OCI-LY7 (cell line): Measurements from ENCODE around the gene GRID2. TPM values are rescaled to one million over a fixed set of nuclear protein-coding genes. Genes with fewer than 3 reads are reported as not detected.

ENCODE experiments used
- BruUV-seq: library from RNA; stranded (reverse); fragments of 400-500 nt; replicated peaks from 2 replicates; lab custom pipeline; 2021; lab: Mats Ljungman, UMichigan
- CTCF ChIA-PET: fragments of 300-600 bp; sonication (Branson Sonifier 250); formaldehyde crosslinking; loops from one replicate; lab custom pipeline; 2022; ENCODE audit warnings: antibody characterized with exemption; ENCODE audit not compliant: unreplicated experiment; lab: Charles Lee
- POLR2A ChIA-PET: fragments of 300-600 bp; sonication (Branson Sonifier 250); formaldehyde crosslinking; loops from one replicate; lab custom pipeline; 2022; ENCODE audit warnings: antibody characterized with exemption; lab: Charles Lee
- DNase-seq: peaks from one replicate; pipeline ENCODE4 v3.0.0-alpha.2; 2015; ENCODE audit warnings: low spot score
- H2AFZ ChIP-seq: fragments of 200-600 bp; sonication (generic), shearing (Covaris generic); 2 replicates; pipeline ENCODE4 v1.6.1; 2014; ENCODE audit warnings: mild to moderate bottlenecking, antibody characterized with exemption, low read length, moderate library complexity
- H3K27ac ChIP-seq: fragments of 200-600 bp; sonication (generic); 2 replicates; pipeline ENCODE4 v1.5.1; 2014; ENCODE audit warnings: mixed run types, low read depth, mild to moderate bottlenecking, moderate library complexity, low read length, inconsistent platforms; ENCODE audit not compliant: poor library complexity, severe bottlenecking
- H3K36me3 ChIP-seq: fragments of 200-600 bp; sonication (generic); 2 replicates; pipeline ENCODE4 v1.6.1; 2014; ENCODE audit warnings: mild to moderate bottlenecking, antibody characterized with exemption, low read length, moderate library complexity, mixed read lengths; ENCODE audit not compliant: insufficient read depth
- H3K4me1 ChIP-seq: fragments of 200-600 bp; sonication (generic); 2 replicates; pipeline ENCODE4 v1.5.1; 2014; ENCODE audit warnings: mild to moderate bottlenecking, low read length; ENCODE audit not compliant: insufficient read depth, poor library complexity, severe bottlenecking
- H3K4me2 ChIP-seq: fragments of 200-600 bp; sonication (generic); 2 replicates; pipeline ENCODE4 v1.6.1; 2014; ENCODE audit warnings: mild to moderate bottlenecking, low read length
- H3K4me3 ChIP-seq: fragments of 200-600 bp; sonication (generic); 2 replicates; pipeline ENCODE4 v1.5.1; 2014; ENCODE audit warnings: mild to moderate bottlenecking, low read depth, low read length; ENCODE audit not compliant: poor library complexity, severe bottlenecking
- H3K79me2 ChIP-seq: fragments of 200-600 bp; sonication (generic); 2 replicates; pipeline ENCODE4 v1.6.1; 2016; ENCODE audit warnings: low read depth, mild to moderate bottlenecking, low read length, moderate library complexity, mixed read lengths; ENCODE audit not compliant: insufficient read depth
- H3K9me2 ChIP-seq: fragments of 200-600 bp; sonication (generic); 2 replicates; pipeline ENCODE4 v1.6.1; 2016; ENCODE audit warnings: mild to moderate bottlenecking, low read length, mixed read lengths; ENCODE audit not compliant: insufficient read depth
- H3K9me3 ChIP-seq: fragments of 200-600 bp; sonication (generic); 2 replicates; pipeline ENCODE4 v1.6.1; 2014; ENCODE audit warnings: mild to moderate bottlenecking, mixed run types, low read length, mixed read lengths
- H4K20me1 ChIP-seq: fragments of 200-600 bp; sonication (generic); 2 replicates; pipeline ENCODE4 v1.6.1; 2014; ENCODE audit warnings: mild to moderate bottlenecking, antibody characterized with exemption, low read length, moderate library complexity, mixed read lengths; ENCODE audit not compliant: insufficient read depth
- EZH2phosphoT487 ChIP-seq: fragments of 200-600 bp; sonication (generic); IDR thresholded peaks from 2 replicates; pipeline ENCODE4 v1.6.1; 2018; ENCODE audit warnings: low read depth, borderline replicate concordance, mild to moderate bottlenecking, mixed run types, antibody characterized with exemption, low read length, moderate library complexity, mixed read lengths
- intact Hi-C: fragments of 100-400 bp; cut with micrococcal nuclease; formaldehyde crosslinking; loops from one replicate; pipeline ENCODE4 v1.10.0; 2022; ENCODE audit not compliant: unreplicated experiment
- total RNA-seq, 2 experiments: library from RNA; depleted of rRNA in 1 of 2; stranded (reverse); fragments of >200 nt in 1 of 2; shearing (Covaris generic) in 1 of 2; gene quantifications; 2 replicates each; pipeline ENCODE4 v1.2.3, GENCODE V29; 2014 to 2022
- TF ChIP-seq, protein P1 (sequence below): fragments of 200-600 bp; sonication (generic); conservative IDR thresholded peaks from 2 replicates; pipeline ENCODE4 v1.5.1; 2014; ENCODE audit warnings: mild to moderate bottlenecking, antibody characterized with exemption, low read length, moderate library complexity, mixed read lengths

Gene GRID2
- total RNA-seq, 2 experiments from 2014 or later, result not detected

DNA sequence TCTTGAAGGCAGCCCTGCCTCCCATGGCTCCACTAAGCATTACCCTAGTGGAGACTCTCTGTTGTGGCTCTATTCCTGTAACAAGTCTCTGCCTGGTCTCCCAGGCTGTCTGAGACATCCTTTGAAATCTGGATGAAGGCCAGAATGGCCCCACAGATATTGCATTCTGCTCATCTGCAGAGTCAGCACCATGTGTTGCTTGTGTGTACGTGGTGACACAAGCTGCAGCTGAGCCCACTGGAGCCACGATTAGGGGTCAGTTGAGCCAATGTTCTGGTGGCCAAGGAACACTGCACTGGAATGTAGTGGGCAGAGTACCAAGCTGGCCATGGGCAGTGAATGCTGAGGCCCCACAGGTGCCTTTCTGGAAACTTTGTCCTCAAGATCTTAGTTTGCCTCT is 29.2 kb downstream of the GRID2 start:
- Histone ChIP-seq H3K4me3 (no peak overlapping the region), H3K4me1 (no peaks in the 10 kb centered on the region), H3K36me3 (no peaks in the 10 kb centered on the region), H2AFZ (no peak overlapping the region), H4K20me1 (no peaks in the 10 kb centered on the region), H3K9me2 (no peaks in the 10 kb centered on the region), H3K9me3 (no peaks in the 10 kb centered on the region), H3K4me2 (no peak overlapping the region), H3K27ac (no peak overlapping the region), H3K79me2 (no peaks in the 10 kb centered on the region)
- intact Hi-C loops, result no loop called here
- ChIA-PET POLR2A (no interaction called here), CTCF (no interaction called here)
- TF ChIP-seq, protein P1, sequence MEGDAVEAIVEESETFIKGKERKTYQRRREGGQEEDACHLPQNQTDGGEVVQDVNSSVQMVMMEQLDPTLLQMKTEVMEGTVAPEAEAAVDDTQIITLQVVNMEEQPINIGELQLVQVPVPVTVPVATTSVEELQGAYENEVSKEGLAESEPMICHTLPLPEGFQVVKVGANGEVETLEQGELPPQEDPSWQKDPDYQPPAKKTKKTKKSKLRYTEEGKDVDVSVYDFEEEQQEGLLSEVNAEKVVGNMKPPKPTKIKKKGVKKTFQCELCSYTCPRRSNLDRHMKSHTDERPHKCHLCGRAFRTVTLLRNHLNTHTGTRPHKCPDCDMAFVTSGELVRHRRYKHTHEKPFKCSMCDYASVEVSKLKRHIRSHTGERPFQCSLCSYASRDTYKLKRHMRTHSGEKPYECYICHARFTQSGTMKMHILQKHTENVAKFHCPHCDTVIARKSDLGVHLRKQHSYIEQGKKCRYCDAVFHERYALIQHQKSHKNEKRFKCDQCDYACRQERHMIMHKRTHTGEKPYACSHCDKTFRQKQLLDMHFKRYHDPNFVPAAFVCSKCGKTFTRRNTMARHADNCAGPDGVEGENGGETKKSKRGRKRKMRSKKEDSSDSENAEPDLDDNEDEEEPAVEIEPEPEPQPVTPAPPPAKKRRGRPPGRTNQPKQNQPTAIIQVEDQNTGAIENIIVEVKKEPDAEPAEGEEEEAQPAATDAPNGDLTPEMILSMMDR, result no peak
- no peak for TF ChIP-seq EZH2phosphoT487
- DNase-seq, result no peak
- no TSS peak for BruUV-seq

DNA sequence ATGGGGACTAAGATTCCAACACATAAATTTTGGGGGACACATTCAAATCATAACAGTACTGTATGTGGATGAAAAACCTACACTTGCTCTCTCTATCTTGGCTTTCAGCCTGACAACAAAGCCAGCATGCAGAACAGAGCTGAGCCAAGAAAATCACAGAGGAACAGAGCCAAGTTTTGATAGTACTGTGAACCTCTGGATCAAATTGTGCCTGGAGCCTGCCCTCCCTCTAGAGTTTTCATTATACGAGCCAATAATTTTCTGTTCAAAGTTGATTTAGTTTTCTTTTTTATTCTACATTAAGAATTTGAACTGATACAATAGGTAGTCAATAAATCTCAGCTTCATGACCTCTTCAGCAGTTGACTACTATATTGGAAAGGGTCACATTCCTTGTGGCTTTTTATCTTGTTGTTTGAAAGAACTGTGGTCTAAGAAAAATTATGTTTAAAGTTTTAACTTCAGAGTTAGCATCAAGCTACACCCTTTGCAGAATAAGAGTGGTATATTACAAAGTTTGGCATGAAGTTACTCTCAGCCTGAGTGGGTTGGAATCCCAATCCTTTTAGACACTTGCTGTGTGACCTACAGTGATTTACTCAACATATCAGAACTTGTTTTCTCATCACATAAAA is 31.1 kb downstream of the GRID2 start:
- Histone ChIP-seq H3K27ac (no peak overlapping the region), H3K9me3 (no peaks in the 10 kb centered on the region), H2AFZ (no peak overlapping the region), H4K20me1 (no peaks in the 10 kb centered on the region), H3K4me3 (no peak overlapping the region), H3K4me2 (no peak overlapping the region), H3K79me2 (no peaks in the 10 kb centered on the region), H3K9me2 (no peaks in the 10 kb centered on the region), H3K4me1 (no peaks in the 10 kb centered on the region), H3K36me3 (no peaks in the 10 kb centered on the region)
- TF ChIP-seq, protein P1, result no peak
- no peak for TF ChIP-seq EZH2phosphoT487
- no peak for DNase-seq
- intact Hi-C loops, result no loop called here
- BruUV-seq, result no TSS peak
- CTCF ChIA-PET, result no interaction called here
- POLR2A ChIA-PET, result no interaction called here

DNA sequence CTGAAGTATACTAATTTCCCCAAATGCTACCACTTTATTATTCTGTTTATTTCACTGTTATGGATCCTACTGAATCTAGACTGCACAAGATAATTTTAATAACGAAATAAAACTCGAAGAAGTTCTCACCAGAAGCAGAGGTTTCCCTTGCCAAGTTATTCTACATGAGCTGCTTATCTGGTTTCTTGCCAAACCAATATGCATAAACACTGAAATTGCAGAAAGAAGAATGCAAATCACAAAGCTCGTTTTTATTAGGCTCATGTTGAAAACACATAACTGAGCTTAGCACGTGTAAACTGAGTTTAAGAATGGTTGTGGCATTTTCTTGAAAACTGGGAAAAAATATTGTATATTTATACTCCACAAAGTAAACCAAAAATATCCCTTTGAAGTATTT is 35.9 kb downstream of the GRID2 start:
- no TSS peak for BruUV-seq
- ChIA-PET POLR2A (no interaction called here), CTCF (no interaction called here)
- H3K4me3 ChIP-seq, result no peak overlapping the region
- H3K79me2 ChIP-seq, result no peaks in the 10 kb centered on the region
- H3K4me1 ChIP-seq, result no peaks in the 10 kb centered on the region
- H3K9me3 ChIP-seq, result no peaks in the 10 kb centered on the region
- no peaks in the 10 kb centered on the region for H4K20me1 ChIP-seq
- no peak overlapping the region for H3K27ac ChIP-seq
- intact Hi-C loops, result no loop called here
- DNase-seq, result no peak
- H3K9me2 ChIP-seq, result no peaks in the 10 kb centered on the region
- TF ChIP-seq, protein P1, result no peak
- TF ChIP-seq EZH2phosphoT487, result no peak
- H2AFZ ChIP-seq, result no peak overlapping the region
- no peaks in the 10 kb centered on the region for H3K36me3 ChIP-seq
- no peak overlapping the region for H3K4me2 ChIP-seq
